PC-3 (cell line): ENCODE results near the gene MMAA. TPM values are rescaled to one million over a fixed set of nuclear protein-coding genes. Genes with fewer than 3 reads are reported as not detected.
"Not testable (repeated sequence)": the region's sequence is repeated elsewhere in the genome, so short reads cannot be mapped to it uniquely, and the experiment has no call there.

Experiments used
- ATAC-seq: fragments of 200-7000 bp; cut with Tn5 transposase; 2 replicates; pipeline ENCODE4 v1.9.1; 2020; ENCODE audit warnings: mild to moderate bottlenecking, moderate library complexity
- BruUV-seq: library from RNA; stranded (reverse); fragments of 400-500 nt; replicated peaks from 2 replicates; lab custom pipeline; 2021; lab: Mats Ljungman, UMichigan
- CTCF ChIA-PET: fragments of 300-600 bp; sonication (Branson Sonifier 250); formaldehyde crosslinking; loops from one replicate; lab custom pipeline; 2022; ENCODE audit warnings: antibody characterized with exemption; lab: Charles Lee
- POLR2A ChIA-PET: fragments of 300-600 bp; sonication (Branson Sonifier 250); formaldehyde crosslinking; loops from one replicate; lab custom pipeline; 2022; ENCODE audit warnings: antibody characterized with exemption; ENCODE audit not compliant: unreplicated experiment; lab: Charles Lee
- DNase-seq: peaks from one replicate; pipeline ENCODE4 v3.0.0-alpha.2; 2015
- H2AFZ ChIP-seq: fragments of 300-600 bp; sonication (generic); 2 replicates; pipeline ENCODE4 v1.6.0; 2016; ENCODE audit warnings: antibody characterized with exemption, low read length
- H3F3A ChIP-seq: fragments of 300-600 bp; sonication (generic); one replicate; pipeline ENCODE4 v1.6.0; 2017; ENCODE audit warnings: antibody characterized with exemption, low read length, control low read depth, mild to moderate bottlenecking; ENCODE audit not compliant: unreplicated experiment
- H3K27ac ChIP-seq: fragments of 300-600 bp; sonication (generic); 2 replicates; pipeline ENCODE4 v1.5.1; 2016; ENCODE audit warnings: mild to moderate bottlenecking, low read length
- H3K27me3 ChIP-seq: fragments of 300-600 bp; sonication (generic); 2 replicates; pipeline ENCODE4 v1.6.1; 2016; ENCODE audit warnings: low read length, mixed read lengths
- H3K36me3 ChIP-seq: fragments of 300-600 bp; sonication (generic); 2 replicates; pipeline ENCODE4 v1.6.1; 2016; ENCODE audit warnings: low read depth, mixed run types, low read length, mixed read lengths
- H3K4me1 ChIP-seq: fragments of 300-600 bp; sonication (generic); 2 replicates; pipeline ENCODE4 v1.5.1; 2016; ENCODE audit warnings: low read length; ENCODE audit not compliant: insufficient read depth
- H3K4me2 ChIP-seq: fragments of 300-600 bp; sonication (generic); 2 replicates; pipeline ENCODE4 v1.6.0; 2016; ENCODE audit warnings: low read length
- H3K4me3 ChIP-seq: fragments of 300-600 bp; sonication (generic); 2 replicates; pipeline ENCODE4 v1.5.1; 2016; ENCODE audit warnings: mild to moderate bottlenecking, low read length, mixed read lengths
- H3K79me2 ChIP-seq: fragments of 300-600 bp; sonication (generic); 2 replicates; pipeline ENCODE4 v1.6.1; 2017; ENCODE audit warnings: low read length, mixed read lengths
- H3K9ac ChIP-seq: fragments of 300-600 bp; sonication (generic); 2 replicates; pipeline ENCODE4 v1.6.0; 2016; ENCODE audit warnings: mild to moderate bottlenecking, low read length
- H3K9me2 ChIP-seq: fragments of 300-600 bp; sonication (generic); replicated peaks from 2 replicates; pipeline ENCODE4 v1.6.1; 2016; ENCODE audit warnings: mixed run types, low read length, mixed read lengths
- H3K9me3 ChIP-seq: fragments of 300-600 bp; sonication (generic); 2 replicates; pipeline ENCODE4 v1.6.1; 2016; ENCODE audit warnings: low read length, mixed read lengths
- H4K20me1 ChIP-seq: fragments of 300-600 bp; sonication (generic); 2 replicates; pipeline ENCODE4 v1.6.1; 2016; ENCODE audit warnings: low read length, mixed read lengths
- CTCF ChIP-seq: fragments of 300-600 bp; sonication (generic); conservative IDR thresholded peaks from 2 replicates; pipeline ENCODE4 v1.5.1; 2017; ENCODE audit warnings: antibody characterized with exemption, low read depth, mild to moderate bottlenecking, low read length
- EZH2 ChIP-seq: fragments of 300-600 bp; sonication (generic); IDR thresholded peaks from one replicate; pipeline ENCODE4 v1.6.1; 2017; ENCODE audit warnings: antibody characterized with exemption, mild to moderate bottlenecking, low read length; ENCODE audit not compliant: unreplicated experiment
- EZH2phosphoT487 ChIP-seq: fragments of 300-600 bp; sonication (generic); IDR thresholded peaks from 2 replicates; pipeline ENCODE4 v1.6.1; 2018; ENCODE audit warnings: mild to moderate bottlenecking, antibody characterized with exemption, low read length, borderline replicate concordance
- intact Hi-C: fragments of 100-400 bp; cut with micrococcal nuclease; formaldehyde crosslinking; loops from 2 replicates; pipeline ENCODE4 v1.9.0; 2023
- total RNA-seq: library from RNA; depleted of rRNA; stranded (reverse); fragments of >200 nt; gene quantifications from 2 replicates; pipeline ENCODE4 v1.2.3, GENCODE V29; 2014

The MMAA gene
- total RNA-seq, 1 experiment from 2014 or later: 5.3 TPM

GRCh38 chr4:145583191-145584055, 35.8 kb upstream of the MMAA start:
- POLR2A ChIA-PET: no interaction called here
- H4K20me1 ChIP-seq: no peaks in the 10 kb centered on the region
- no peaks in the 10 kb centered on the region for H3K9me2 ChIP-seq
- peak; percentile 6 for DNase-seq
- no peaks in the 10 kb centered on the region for H3K27me3 ChIP-seq
- H3K9me3 ChIP-seq: no peaks in the 10 kb centered on the region
- H3K9ac ChIP-seq: no peak overlapping the region
- no peak overlapping the region for H3K4me2 ChIP-seq
- H3K36me3 ChIP-seq: no peaks in the 10 kb centered on the region
- H3K4me3 ChIP-seq: no peak overlapping the region
- ATAC-seq: no peak
- intact Hi-C loops: no loop called here
- peaks cover 14% of the 10 kb centered on the region for H3K4me1 ChIP-seq
- no TSS peak for BruUV-seq
- CTCF ChIA-PET: no interaction called here
- H2AFZ ChIP-seq: no peak overlapping the region
- no peaks in the 10 kb centered on the region for H3K79me2 ChIP-seq
- no peaks in the 10 kb centered on the region for H3F3A ChIP-seq
- H3K27ac ChIP-seq: no peak overlapping the region
- TF ChIP-seq EZH2 (no peak), EZH2phosphoT487 (no peak), CTCF (no peak)

- no peak overlapping the region for H3K4me3 ChIP-seq
- H3K9ac ChIP-seq: no peak overlapping the region
- H3K27me3 ChIP-seq: no peaks in the 10 kb centered on the region
- H3K79me2 ChIP-seq: no peaks in the 10 kb centered on the region
- no peaks in the 10 kb centered on the region for H3K9me2 ChIP-seq
- no TSS peak for BruUV-seq
- H3K27ac ChIP-seq: no peak overlapping the region
- POLR2A ChIA-PET: no interaction called here
- no peak overlapping the region for H3K4me2 ChIP-seq
- no peaks in the 10 kb centered on the region for H3K9me3 ChIP-seq
- TF ChIP-seq EZH2phosphoT487 (no peak), CTCF (no peak), EZH2 (no peak)
- intact Hi-C loops: no loop called here
- DNase-seq (no peak), ATAC-seq (no peak)
- CTCF ChIA-PET: no interaction called here
- no peaks in the 10 kb centered on the region for H4K20me1 ChIP-seq
- H2AFZ ChIP-seq: no peak overlapping the region
- no peaks in the 10 kb centered on the region for H3K4me1 ChIP-seq
- no peaks in the 10 kb centered on the region for H3K36me3 ChIP-seq
- H3F3A ChIP-seq: no peaks in the 10 kb centered on the region
Observed at GRCh38 chr4:145587088-145587754, 32.0 kb upstream of the MMAA start.

- H3F3A ChIP-seq, H2AFZ ChIP-seq, H3K9me3 ChIP-seq, H4K20me1 ChIP-seq, BruUV-seq, H3K27me3 ChIP-seq, intact Hi-C loops, CTCF ChIA-PET, H3K9ac ChIP-seq, H3K79me2 ChIP-seq, H3K36me3 ChIP-seq, H3K4me1 ChIP-seq, DNase-seq, H3K4me3 ChIP-seq, ATAC-seq, H3K4me2 ChIP-seq, H3K9me2 ChIP-seq, POLR2A ChIA-PET: not testable (repeated sequence)
- H3K27ac ChIP-seq: 0 out of 2 replicates have a peak overlapping the region, but pooled peaks have one; percentile 17
Observed at GRCh38 chr4:145589381-145589780, 29.8 kb upstream of the MMAA start.
